H1 (cell line): ENCODE measurements around the gene SERGEF. TPM values are rescaled to one million over a fixed set of nuclear protein-coding genes. Genes with fewer than 3 reads are reported as not detected.

Experiments
- CTCF ChIA-PET: fragments of 300-600 bp; sonication (Branson Sonifier 250); formaldehyde crosslinking; loops from one replicate; lab custom pipeline; 2021; ENCODE audit not compliant: partially characterized antibody; lab: Charles Lee
- POLR2A ChIA-PET: fragments of 300-600 bp; sonication (Branson Sonifier 250); formaldehyde crosslinking; loops from one replicate; lab custom pipeline; 2021; ENCODE audit warnings: inconsistent platforms; ENCODE audit not compliant: partially characterized antibody; lab: Charles Lee
- DNase-seq, 2 experiments: peaks; one replicate each; pipeline versions ENCODE4 v3.0.0 to v3.0.0-alpha.2; 2010 to 2022; ENCODE audit warnings: low spot score in 2 of 2, low read depth in 1 of 2, mixed read lengths in 1 of 2
- FAIRE-seq: peaks from 2 replicates; lab custom pipeline; 2011; peaks lifted over from hg19 to GRCh38; lab: Jason Lieb, UNC
- H2AFZ ChIP-seq: 2 replicates; pipeline ENCODE4 v1.8.1; 2012; ENCODE audit warnings: low read length, inconsistent platforms
- H2AK5ac ChIP-seq: 2 replicates; pipeline ENCODE4 v1.6.1; 2013; ENCODE audit warnings: low read depth, low read length
- H2BK120ac ChIP-seq: replicated peaks from 2 replicates; pipeline ENCODE3; 2013; ENCODE audit warnings: low read depth, low read length, inconsistent platforms
- H2BK12ac ChIP-seq: 2 replicates; pipeline ENCODE4 v1.6.1; 2013; ENCODE audit warnings: low read depth, low read length
- H2BK15ac ChIP-seq: 2 replicates; pipeline ENCODE4 v1.6.1; 2013; ENCODE audit warnings: low read length
- H2BK20ac ChIP-seq: 2 replicates; pipeline ENCODE4 v1.6.1; 2013; ENCODE audit warnings: low read length
- H2BK5ac ChIP-seq: 2 replicates; pipeline ENCODE4 v1.6.1; 2013; ENCODE audit warnings: low read depth, low read length
- H3K14ac ChIP-seq: 2 replicates; pipeline ENCODE4 v1.6.1; 2013; ENCODE audit warnings: inconsistent platforms; ENCODE audit not compliant: insufficient read length
- H3K18ac ChIP-seq: 2 replicates; pipeline ENCODE4 v1.6.1; 2013; ENCODE audit warnings: low read length; ENCODE audit errors: extremely low read depth
- H3K23ac ChIP-seq: 2 replicates; pipeline ENCODE4 v1.6.1; 2013; ENCODE audit warnings: inconsistent platforms; ENCODE audit not compliant: insufficient read length
- H3K23me2 ChIP-seq: 2 replicates; pipeline ENCODE4 v1.6.1; 2013; ENCODE audit warnings: low read depth, low read length
- H3K27ac ChIP-seq: 2 replicates; pipeline ENCODE4 v1.6.1; 2011; ENCODE audit warnings: low read depth, low read length, inconsistent platforms
- H3K27me3 ChIP-seq, 4 experiments: replicated peaks in 1 of 4; 1 replicate in 1 of 4; 2 replicates in 3 of 4; pipeline versions ENCODE4 v1.6.1 to v1.8.1; 2011 to 2013; ENCODE audit warnings: low read length in 3 of 4, mild to moderate bottlenecking in 3 of 4, inconsistent platforms in 2 of 4, mixed read lengths in 2 of 4, moderate library complexity in 1 of 4; ENCODE audit not compliant: control insufficient read depth in 3 of 4, insufficient read depth in 3 of 4; ENCODE audit errors: extremely low read depth in 1 of 4
- H3K36me3 ChIP-seq, 4 experiments: 2 replicates each; pipeline versions ENCODE4 v1.6.1 to v1.8.1; 2011 to 2013; ENCODE audit warnings: mild to moderate bottlenecking in 4 of 4, low read length in 3 of 4, moderate library complexity in 2 of 4, control low read depth in 1 of 4, inconsistent platforms in 1 of 4; ENCODE audit not compliant: insufficient read depth in 4 of 4, control insufficient read depth in 2 of 4
- H3K4ac ChIP-seq: replicated peaks from 2 replicates; pipeline ENCODE3; 2013; ENCODE audit warnings: low read length, low read depth, mixed read lengths, inconsistent platforms; ENCODE audit not compliant: insufficient read length
- H3K4me1 ChIP-seq, 4 experiments: replicated peaks in 1 of 4; 1 replicate in 1 of 4; 2 replicates in 3 of 4; pipeline versions ENCODE4 v1.6.1 to v1.8.1; 2011 to 2013; ENCODE audit warnings: low read length in 3 of 4, inconsistent platforms in 2 of 4, mixed read lengths in 1 of 4; ENCODE audit not compliant: insufficient read depth in 4 of 4, control insufficient read depth in 3 of 4
- H3K4me2 ChIP-seq, 2 experiments: 2 replicates each; pipeline versions ENCODE4 v1.6.1 to v1.8.1; 2011 to 2013; ENCODE audit warnings: low read depth in 2 of 2, low read length in 2 of 2, control low read depth in 1 of 2, inconsistent platforms in 1 of 2, mild to moderate bottlenecking in 1 of 2; ENCODE audit not compliant: insufficient read depth in 1 of 2
- H3K4me3 ChIP-seq, 4 experiments: fragments of 200-600, 300-600 bp in 1 of 4; sonication (generic), shearing (Covaris generic), sonication (Bioruptor Twin) in 1 of 4; 2 replicates each; pipeline versions ENCODE4 v1.5.1 to v1.8.1; 2011 to 2016; ENCODE audit warnings: low read length in 4 of 4, low read depth in 3 of 4, control low read depth in 2 of 4, inconsistent platforms in 2 of 4, mild to moderate bottlenecking in 2 of 4, mixed read lengths in 1 of 4, moderate library complexity in 1 of 4; ENCODE audit not compliant: insufficient read depth in 2 of 4; ENCODE audit errors: extremely low read depth in 1 of 4
- H3K56ac ChIP-seq: replicated peaks from 2 replicates; pipeline ENCODE3; 2013; ENCODE audit warnings: low read depth, mild to moderate bottlenecking, mixed read lengths, low read length, inconsistent platforms; ENCODE audit not compliant: insufficient read length
- H3K79me1 ChIP-seq: 2 replicates; pipeline ENCODE4 v1.6.1; 2013; ENCODE audit warnings: low read depth, low read length, control low read depth
- H3K79me2 ChIP-seq, 2 experiments: 2 replicates each; pipeline versions ENCODE4 v1.6.1 to v1.8.1; 2012 to 2013; ENCODE audit warnings: low read length in 2 of 2, mild to moderate bottlenecking in 2 of 2, inconsistent platforms in 1 of 2; ENCODE audit not compliant: insufficient read depth in 2 of 2, control insufficient read depth in 1 of 2
- H3K9ac ChIP-seq, 4 experiments: replicated peaks in 1 of 4; 1 replicate in 1 of 4; 2 replicates in 3 of 4; pipeline versions ENCODE4 v1.6.1 to v1.8.1; 2011 to 2013; ENCODE audit warnings: low read depth in 3 of 4, low read length in 3 of 4, control low read depth in 2 of 4, mild to moderate bottlenecking in 2 of 4, moderate library complexity in 2 of 4, inconsistent platforms in 1 of 4; ENCODE audit errors: extremely low read depth in 1 of 4
- H3K9me3 ChIP-seq, 2 experiments: 2 replicates each; pipeline versions ENCODE4 v1.6.1 to v1.8.1; 2012 to 2013; ENCODE audit warnings: mild to moderate bottlenecking in 2 of 2, moderate library complexity in 2 of 2, control low read depth in 1 of 2, inconsistent platforms in 1 of 2, low read depth in 1 of 2, low read length in 1 of 2, mixed read lengths in 1 of 2; ENCODE audit not compliant: insufficient read depth in 2 of 2
- H4K20me1 ChIP-seq, 2 experiments: replicated peaks in 1 of 2; 2 replicates each; pipeline versions ENCODE3 to v1.8.1; 2011 to 2013; ENCODE audit warnings: inconsistent platforms in 2 of 2, low read length in 2 of 2, mild to moderate bottlenecking in 1 of 2; ENCODE audit not compliant: insufficient read depth in 2 of 2, control insufficient read depth in 1 of 2
- H4K5ac ChIP-seq: 2 replicates; pipeline ENCODE4 v1.6.1; 2013; ENCODE audit warnings: low read length, low read depth, mixed read lengths, inconsistent platforms; ENCODE audit not compliant: insufficient read length
- H4K8ac ChIP-seq: 2 replicates; pipeline ENCODE4 v1.8.0; 2013; ENCODE audit warnings: mild to moderate bottlenecking, moderate library complexity, low read length, inconsistent platforms; ENCODE audit not compliant: insufficient read depth; ENCODE audit errors: extremely low read depth
- H4K91ac ChIP-seq: replicated peaks from 2 replicates; pipeline ENCODE3; 2013; ENCODE audit warnings: low read length, mixed read lengths, inconsistent platforms; ENCODE audit not compliant: insufficient read length
- BCL11A ChIP-seq, 2 experiments: IDR thresholded peaks; one replicate each; pipeline ENCODE4 v1.6.1; 2011; ENCODE audit warnings: low read depth in 2 of 2, low read length in 2 of 2, mild to moderate bottlenecking in 2 of 2
- CREB1 ChIP-seq: IDR thresholded peaks from 2 replicates; pipeline ENCODE4 v1.6.1; 2012; ENCODE audit warnings: inconsistent platforms
- KDM1A ChIP-seq: fragments of 200-600, 300-600 bp; sonication (generic); IDR thresholded peaks from 2 replicates; pipeline ENCODE4 v1.7.1; 2016; ENCODE audit warnings: mild to moderate bottlenecking, low read length, borderline replicate concordance
- KDM4A ChIP-seq: IDR thresholded peaks from one replicate; pipeline ENCODE4 v1.7.1; 2012; ENCODE audit warnings: low read depth, mild to moderate bottlenecking, moderate library complexity, low read length, inconsistent platforms; ENCODE audit not compliant: severe bottlenecking
- MAX ChIP-seq: IDR thresholded peaks from 2 replicates; pipeline ENCODE4 v1.6.1; 2012; ENCODE audit warnings: inconsistent platforms
- NANOG ChIP-seq: IDR thresholded peaks from 2 replicates; pipeline ENCODE4 v1.6.1; 2011; ENCODE audit warnings: low read length, low read depth, mild to moderate bottlenecking, inconsistent platforms; ENCODE audit not compliant: insufficient read depth, poor library complexity, severe bottlenecking
- RBBP5 ChIP-seq: IDR thresholded peaks from 2 replicates; pipeline ENCODE4 v1.7.1; 2012; ENCODE audit warnings: low read depth, mild to moderate bottlenecking, inconsistent platforms, low read length, moderate library complexity, borderline replicate concordance
- SAP30 ChIP-seq: fragments of 300-600 bp; sonication (generic); IDR thresholded peaks from 2 replicates; pipeline ENCODE4 v1.7.1; 2012; ENCODE audit warnings: low read length, moderate library complexity, mild to moderate bottlenecking, inconsistent platforms; ENCODE audit not compliant: insufficient read depth, insufficient replicate concordance
- SIN3A ChIP-seq, 2 experiments: IDR thresholded peaks in 1 of 2; conservative IDR thresholded peaks in 1 of 2; 2 replicates each; pipeline ENCODE4 v1.6.1; 2011 to 2012; ENCODE audit warnings: low read length in 2 of 2, improper control_type of control experiment in 1 of 2, low read depth in 1 of 2, mild to moderate bottlenecking in 1 of 2
- TAF1 ChIP-seq: IDR thresholded peaks from 2 replicates; pipeline ENCODE4 v1.6.1; 2011; ENCODE audit warnings: mild to moderate bottlenecking, low read depth, low read length
- WGBS, 2 experiments: shearing (Covaris generic) in 1 of 2; methylation state at CpG; one replicate each; pipeline versions ENCODE4 v1.1.6 to v1.1.7; 2013 to 2015; ENCODE audit warnings: low lambda C conversion rate in 2 of 2, mixed read lengths in 2 of 2, inconsistent platforms in 1 of 2, low coverage in 1 of 2, missing lambda C conversion rate in 1 of 2; ENCODE audit not compliant: insufficient replicate concordance in 2 of 2, insufficient coverage in 1 of 2, insufficient read length in 1 of 2; ENCODE audit errors: extremely low coverage in 1 of 2, missing lambda C conversion rate in 1 of 2; 5-methylcytosine and 5-hydroxymethylcytosine counted together
- polyA plus RNA-seq, 7 experiments: library from polyadenylated mRNA; depleted of rRNA in 3 of 7; stranded (reverse) in 5 of 7; unstranded in 2 of 7; fragments of >200 nt in 5 of 7; fragments of 200-250 nt in 2 of 7; gene quantifications; 1 replicate in 5 of 7; 2 replicates in 1 of 7; 4 replicates in 1 of 7; pipeline versions ENCODE4 v1.2.1 to v1.2.3, GENCODE V29; 2011 to 2013; ENCODE audit warnings: missing spikeins in 2 of 7, mixed read lengths in 2 of 7
- total RNA-seq: library from RNA; stranded (reverse); fragmentation: NEBNext Ultra II Directional; extraction: Animal tissue kit (Norgen Biotek cat#: 25700); gene quantifications from 2 replicates; pipeline ENCODE4 v1.2.1, GENCODE V29; 2021

Gene SERGEF
- total and polyA plus RNA-seq, 2 of the 8 experiments (the other 6 are each of a cell fraction or from before 2014, with no cell fraction given) = 16.6 to 28.8 TPM

- Histone ChIP-seq H3K4ac (no peak overlapping the region), H3K23ac (no peak overlapping the region), H2BK15ac (no peak overlapping the region), H3K23me2 (peaks cover 13% of the 10 kb centered on the region), H2BK5ac (no peak overlapping the region), H2BK120ac (no peak overlapping the region), H2AFZ (peak overlapping the region; percentile 85; the same call in 1 of the 2 replicates), H3K56ac (peak overlapping the region; percentile 28), H3K4me2 (peak overlapping the region; percentile 85 to 91), H3K36me3 (no peaks in the 10 kb centered on the region), H4K20me1 (peaks cover 2% of the 10 kb centered on the region in 2 experiments), H3K79me2 (0 out of 4 replicates have a peak, but pooled peaks cover 0 to 6% of the 10 kb centered on the region in 2 experiments), H3K9me3 (no peaks in the 10 kb centered on the region), H3K4me3 (peak overlapping the region; percentile 85 to 97 (median 92)), H3K4me1 (peaks cover 0 to 8% (median 2%) of the 10 kb centered on the region in 4 experiments; a peak in 3 of 7 replicates), H2BK20ac (no peak overlapping the region), H3K27me3 (peaks cover 0 to 12% (median 7%) of the 10 kb centered on the region in 4 experiments; a peak in 5 of 7 replicates), H4K5ac (no peak overlapping the region), H3K14ac (no peak overlapping the region), H3K27ac (no peak overlapping the region; the same call in 1 of the 2 replicates), H3K79me1 (no peaks in the 10 kb centered on the region), H3K9ac (peak overlapping the region in 3 of 4 experiments; percentile 31 to 56 (median 47); a peak in 5 of 7 replicates), H3K18ac (no peak overlapping the region), H2AK5ac (no peak overlapping the region), H4K91ac (no peak overlapping the region), H4K8ac (peak overlapping the region; percentile 62; the same call in 1 of the 2 replicates), H2BK12ac (no peak overlapping the region)
- ChIA-PET CTCF (interaction anchor here (0.6 to 2.2 kb wide), 3 partner anchors 16 to 426 kb away, joined by 3 to 8 read pairs (median 3); no protein-coding TSS in a partner anchor), POLR2A (no interaction called here)
- DNase-seq (no peak), FAIRE-seq (no peak)
- WGBS, 2 experiments = 11% methylated on average over 32 of the region's 46 CpGs; no CpG with 5 or more reads in 1 of the 2 experiments
- TF ChIP-seq SAP30 (peak; percentile 52), NANOG (no peak), KDM1A (no peak), KDM4A (peak; percentile 62), SIN3A (conservative IDR thresholded peaks at IDR 0.05 in 1 of 2, IDR thresholded peaks at IDR 0.05 in 1 of 2; ENCODE audit: low read depth in 1 of 2, low read length in 2 of 2) (no peak), BCL11A (IDR thresholded peaks at IDR 0.05; ENCODE audit: low read depth in 2 of 2, low read length in 2 of 2) (no peak), MAX (peak; percentile 49), CREB1 (0 out of 2 replicates have a peak, but pooled peaks have one; percentile 13), RBBP5 (peak; percentile 15; the same call in 1 of the 2 replicates), TAF1 (peak; percentile 5; the same call in 1 of the 2 replicates)
Observed at GRCh38 chr11:18012122-18012905, 533 bp downstream of the SERGEF start.
